Activated CD8-positive, alpha-beta memory T cell treated with anti-CD3 and anti-CD28 coated beads for 4 hours (primary cell): ENCODE data around the gene GABRG2.
"Not testable (repeated sequence)": the region's sequence is repeated elsewhere in the genome, so short reads cannot be mapped to it uniquely, and the experiment has no call there.

Experiments
- DNase-seq, 2 donors: peaks; one replicate each; pipeline ENCODE4 v3.0.0-alpha.2; 2020; ENCODE audit warnings: low read depth in 2 of 2

Gene GABRG2

GRCh38 chr5:162067655-162068411 lies at the start of gene GABRG2:
TSS of gene GABRG2 (plus strand) at chr5:162067773. CDS start at chr5:162068000, 227 bp downstream.
- DNase-seq: no peak

GRCh38 chr5:162025312-162025711 lies 42.3 kb upstream of the GABRG2 start:
- DNase-seq: no peak

- DNase-seq: no peak
These were observed 40.8 kb upstream of the GABRG2 start for GRCh38 chr5:162026803-162027202.

GRCh38 chr5:162037431-162037830 lies 30.1 kb upstream of the GABRG2 start:
- DNase-seq: no peak

GRCh38 chr5:162047279-162047678 lies 20.3 kb upstream of the GABRG2 start:
- DNase-seq: no peak

- no peak for DNase-seq
These were observed 14.9 kb upstream of the GABRG2 start for GRCh38 chr5:162052676-162053075.

- DNase-seq: not testable (repeated sequence)
These were observed 12.5 kb upstream of the GABRG2 start for GRCh38 chr5:162055095-162055494.

- no peak for DNase-seq
These were observed 411 bp upstream of the GABRG2 start for GRCh38 chr5:162067162-162067561.

GRCh38 chr5:162068412-162068811 lies 839 bp downstream of the GABRG2 start:
- no peak for DNase-seq

GRCh38 chr5:162068936-162069335 lies 1.4 kb downstream of the GABRG2 start:
- DNase-seq: no peak

GRCh38 chr5:162078805-162079204 lies 11.2 kb downstream of the GABRG2 start:
- no peak for DNase-seq

GRCh38 chr5:162091336-162091735 lies 23.8 kb downstream of the GABRG2 start:
- DNase-seq: no peak

- DNase-seq: no peak
These were observed 28.9 kb downstream of the GABRG2 start for GRCh38 chr5:162096448-162096847.

GRCh38 chr5:162107591-162107990 lies 40.0 kb downstream of the GABRG2 start:
- DNase-seq: no peak

- DNase-seq: no peak
These were observed 52.2 kb downstream of the GABRG2 start for GRCh38 chr5:162119801-162120200.

GRCh38 chr5:162128117-162128516 lies 60.5 kb downstream of the GABRG2 start:
- no peak for DNase-seq

GRCh38 chr5:162132348-162132747 lies 64.8 kb downstream of the GABRG2 start:
- DNase-seq: no peak

GRCh38 chr5:162139190-162139589 lies 71.6 kb downstream of the GABRG2 start:
- no peak for DNase-seq

GRCh38 chr5:162154242-162154641 lies 86.7 kb downstream of the GABRG2 start:
- DNase-seq: no peak

GRCh38 chr5:162160401-162160800 lies 92.8 kb downstream of the GABRG2 start:
- DNase-seq: no peak

- DNase-seq: no peak
These were observed 96.1 kb downstream of the GABRG2 start for GRCh38 chr5:162163663-162164062.

GRCh38 chr5:162174358-162174974 lies 106.9 kb downstream of the GABRG2 start:
- DNase-seq: no peak

GRCh38 chr5:162187371-162187770 lies 119.8 kb downstream of the GABRG2 start:
- DNase-seq: no peak
